Measurements from ENCODE around the gene ZNF783.

- no peak for TF ChIP-seq ZNF384 (IDR thresholded peaks at IDR 0.05)
- TF ChIP-seq SUZ12 (IDR thresholded peaks at IDR 0.05) = no peak
- TF ChIP-seq BHLHE40 (IDR thresholded peaks at IDR 0.05; ENCODE audit: borderline replicate concordance) = no peak
- no peak for TF ChIP-seq SP1 (IDR thresholded peaks at IDR 0.05)
- TF ChIP-seq PKNOX1 (IDR thresholded peaks at IDR 0.05) = no peak
- no peak for TF ChIP-seq FOXK2 (IDR thresholded peaks at IDR 0.05)
- no peak for TF ChIP-seq ARNT (IDR thresholded peaks at IDR 0.05)
- no peak for TF ChIP-seq LEF1 (IDR thresholded peaks at IDR 0.05; ENCODE audit: borderline replicate concordance)
- TF ChIP-seq HDGF (IDR thresholded peaks at IDR 0.05; ENCODE audit: borderline replicate concordance) = no peak
- TF ChIP-seq FOXA1 (IDR thresholded peaks at IDR 0.05) = no peak
- TF ChIP-seq ELF4 (IDR thresholded peaks at IDR 0.05) = no peak
- TF ChIP-seq CTBP1 (IDR thresholded peaks at IDR 0.05; ENCODE audit: borderline replicate concordance) = no peak
- no peak for TF ChIP-seq FOXM1 (IDR thresholded peaks at IDR 0.05; ENCODE audit: borderline replicate concordance)
Observed at GRCh38 chr7:149241696-149242095, 20.3 kb upstream of the ZNF783 start.

Data from HEK293T (cell line).